Activated CD8-positive, alpha-beta T cell treated with anti-CD3 and anti-CD28 coated beads for 36 hours (primary cell): ENCODE data around the gene MPV17. TPM values are rescaled to one million over a fixed set of nuclear protein-coding genes. Genes with fewer than 3 reads are reported as not detected.

ENCODE experiments used
- ATAC-seq: fragments of 200-7000 bp; cut with Tn5 transposase; one replicate; pipeline ENCODE4 v1.10.0; 2021; ENCODE audit warnings: mild to moderate bottlenecking, moderate library complexity
- CTCF ChIA-PET: fragments of 350-600 bp; sonication (Branson Sonifier 250); formaldehyde crosslinking; loops from one replicate; lab custom pipeline; 2021; ENCODE audit warnings: antibody characterized with exemption; lab: Charles Lee
- POLR2A ChIA-PET: fragments of 350-600 bp; sonication (Branson Sonifier 250); formaldehyde crosslinking; loops from one replicate; lab custom pipeline; 2021; ENCODE audit warnings: antibody characterized with exemption; lab: Charles Lee
- DNase-seq: peaks from one replicate; pipeline ENCODE4 v3.0.0-alpha.2; 2020
- H3K27ac Mint-ChIP-seq: one replicate; pipeline ENCODE4 v1.8.0; 2021; ENCODE audit warnings: mild to moderate bottlenecking, mixed read lengths
- H3K27me3 Mint-ChIP-seq: one replicate; pipeline ENCODE4 v1.8.0; 2021; ENCODE audit warnings: mixed read lengths
- H3K36me3 Mint-ChIP-seq: one replicate; pipeline ENCODE4 v1.8.0; 2021; ENCODE audit warnings: low read depth, mixed read lengths
- H3K4me1 Mint-ChIP-seq: one replicate; pipeline ENCODE4 v1.8.0; 2021; ENCODE audit warnings: low read depth, mixed read lengths
- H3K4me3 Mint-ChIP-seq: one replicate; pipeline ENCODE4 v1.8.0; 2021; ENCODE audit warnings: mild to moderate bottlenecking, moderate library complexity, mixed read lengths
- H3K9me3 Mint-ChIP-seq: one replicate; pipeline ENCODE4 v1.8.0; 2021; ENCODE audit warnings: mixed read lengths
- intact Hi-C: fragments of 100-400 bp; cut with micrococcal nuclease; formaldehyde crosslinking; loops from one replicate; pipeline ENCODE4 v1.10.0; 2022
- total RNA-seq, 2 experiments: library from RNA; stranded (reverse); gene quantifications; one replicate each; pipeline ENCODE4 v1.2.3, GENCODE V29; 2021
- TF ChIP-seq, protein P1 (sequence below): fragments of 200-600 bp; IDR thresholded peaks from one replicate; pipeline ENCODE4 v1.8.0; 2022; ENCODE audit warnings: antibody characterized with exemption, mild to moderate bottlenecking

The MPV17 gene
- total RNA-seq, 2 experiments from 2014 or later, result 72.3 to 85.1 TPM

DNA sequence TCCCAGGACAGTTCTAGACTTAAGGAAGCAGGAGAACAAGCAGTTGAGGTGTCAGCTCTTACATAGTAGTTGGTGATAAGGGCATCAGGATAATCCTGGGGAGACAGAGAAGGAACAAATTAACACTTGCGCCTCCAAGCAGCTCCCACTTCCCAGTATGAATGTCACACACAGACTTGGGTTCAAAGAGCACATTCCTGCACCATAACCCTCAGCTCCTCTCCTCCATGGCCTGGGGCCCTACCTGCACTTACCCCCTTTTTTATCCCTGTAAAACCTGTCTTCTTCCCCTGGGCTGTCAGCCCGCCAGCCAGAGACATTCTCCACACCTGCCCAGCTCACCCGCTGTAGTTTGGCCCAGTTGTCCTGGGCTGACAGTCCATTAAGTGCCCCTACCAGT is 10.7 kb downstream of the MPV17 start:
- Mint-ChIP-seq H3K27ac (no peak overlapping the region), H3K4me1 (no peaks in the 10 kb centered on the region), H3K36me3 (peaks cover 26% of the 10 kb centered on the region), H3K9me3 (no peaks in the 10 kb centered on the region), H3K27me3 (no peaks in the 10 kb centered on the region), H3K4me3 (no peak overlapping the region)
- TF ChIP-seq, protein P1, sequence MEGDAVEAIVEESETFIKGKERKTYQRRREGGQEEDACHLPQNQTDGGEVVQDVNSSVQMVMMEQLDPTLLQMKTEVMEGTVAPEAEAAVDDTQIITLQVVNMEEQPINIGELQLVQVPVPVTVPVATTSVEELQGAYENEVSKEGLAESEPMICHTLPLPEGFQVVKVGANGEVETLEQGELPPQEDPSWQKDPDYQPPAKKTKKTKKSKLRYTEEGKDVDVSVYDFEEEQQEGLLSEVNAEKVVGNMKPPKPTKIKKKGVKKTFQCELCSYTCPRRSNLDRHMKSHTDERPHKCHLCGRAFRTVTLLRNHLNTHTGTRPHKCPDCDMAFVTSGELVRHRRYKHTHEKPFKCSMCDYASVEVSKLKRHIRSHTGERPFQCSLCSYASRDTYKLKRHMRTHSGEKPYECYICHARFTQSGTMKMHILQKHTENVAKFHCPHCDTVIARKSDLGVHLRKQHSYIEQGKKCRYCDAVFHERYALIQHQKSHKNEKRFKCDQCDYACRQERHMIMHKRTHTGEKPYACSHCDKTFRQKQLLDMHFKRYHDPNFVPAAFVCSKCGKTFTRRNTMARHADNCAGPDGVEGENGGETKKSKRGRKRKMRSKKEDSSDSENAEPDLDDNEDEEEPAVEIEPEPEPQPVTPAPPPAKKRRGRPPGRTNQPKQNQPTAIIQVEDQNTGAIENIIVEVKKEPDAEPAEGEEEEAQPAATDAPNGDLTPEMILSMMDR, result no peak
- intact Hi-C loops, result no loop called here
- CTCF ChIA-PET, result interaction anchor here (0.9 to 1.9 kb wide), 2 partner anchors 9 kb away, joined by 3 to 10 read pairs; no protein-coding TSS in a partner anchor
- DNase-seq (no peak), ATAC-seq (no peak)
- POLR2A ChIA-PET, result interaction anchor here (0.8 to 1.7 kb wide), 2 partner anchors 10 to 21 kb away, joined by 3 to 13 read pairs; partner anchors contain the start of gene MPV17

- POLR2A ChIA-PET, result interaction anchor here (1.0 kb wide), 1 partner anchor 15 kb away, joined by 3 read pairs; no protein-coding TSS in a partner anchor
These were observed 13.2 kb downstream of the MPV17 start for GRCh38 chr2:27309651-27310050.

GRCh38 chr2:27308359-27308881 is 14.5 kb downstream of the MPV17 start, which contains the start of gene UCN:
Gene UCN (minus strand): TSS chr2:27308445. CDS start chr2:27307895, 550 bp downstream.
- TF ChIP-seq, protein P1, result no peak
- Mint-ChIP-seq H3K27me3 (peaks cover 16% of the 10 kb centered on the region), H3K27ac (no peak within 1 kb of the TSS), H3K36me3 (peaks cover 26% of the 10 kb centered on the region), H3K4me3 (peak within 1 kb of the TSS; percentile 24), H3K4me1 (no peaks in the 10 kb centered on the region), H3K9me3 (no peaks in the 10 kb centered on the region)
- CTCF ChIA-PET, result no interaction called here
- POLR2A ChIA-PET, result interaction anchor here (1.1 kb wide), 1 partner anchor 15 kb away, joined by 3 read pairs; no protein-coding TSS in a partner anchor
- no peak for ATAC-seq
- peak; percentile 11 for DNase-seq
- intact Hi-C loops, result no loop called here

More at GRCh38 chr2:27309651-27310050, 13.2 kb downstream of the MPV17 start:
- CTCF ChIA-PET, result interaction anchor here (0.9 kb wide), 1 partner anchor 11 kb away, joined by 4 read pairs; no protein-coding TSS in a partner anchor
- TF ChIP-seq, protein P1, result no peak
- no peak for DNase-seq
- Mint-ChIP-seq H3K4me3 (no peak overlapping the region), H3K9me3 (no peaks in the 10 kb centered on the region), H3K27ac (no peak overlapping the region), H3K36me3 (peaks cover 26% of the 10 kb centered on the region), H3K27me3 (peaks cover 12% of the 10 kb centered on the region), H3K4me1 (no peaks in the 10 kb centered on the region)
- no peak for ATAC-seq
- intact Hi-C loops, result no loop called here

GRCh38 chr2:27307545-27308358 is 15.1 kb downstream of the MPV17 start:
- DNase-seq (no peak), ATAC-seq (no peak)
- Mint-ChIP-seq H3K27ac (no peak overlapping the region), H3K36me3 (peaks cover 26% of the 10 kb centered on the region), H3K9me3 (no peaks in the 10 kb centered on the region), H3K4me3 (no peak overlapping the region), H3K27me3 (peaks cover 16% of the 10 kb centered on the region), H3K4me1 (peaks cover 3% of the 10 kb centered on the region)
- intact Hi-C loops, result no loop called here
- TF ChIP-seq, protein P1, result no peak
- ChIA-PET CTCF (no interaction called here), POLR2A (interaction anchor here (0.8 to 1.2 kb wide), 3 partner anchors 16 to 35 kb away, joined by 3 to 4 read pairs (median 4); no protein-coding TSS in a partner anchor)

DNA sequence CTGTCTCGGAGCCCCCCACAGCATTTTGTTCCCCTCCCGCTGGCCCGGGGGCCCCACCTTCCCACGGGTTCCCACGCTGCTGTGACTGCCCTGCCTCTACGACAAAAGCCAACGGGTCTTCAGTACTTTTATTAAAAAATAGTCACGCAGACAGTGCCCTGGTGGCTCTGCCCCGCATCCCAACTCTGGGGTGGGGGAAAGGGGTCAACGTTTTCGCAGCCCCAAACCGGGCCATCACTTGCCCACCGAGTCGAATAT is 15.7 kb downstream of the MPV17 start:
- intact Hi-C loops, result no loop called here
- H3K27ac Mint-ChIP-seq, result no peak overlapping the region
- DNase-seq (no peak), ATAC-seq (no peak)
- ChIA-PET POLR2A (interaction anchor here (0.8 to 1.2 kb wide), 2 partner anchors 33 to 36 kb away, joined by 4 read pairs; no protein-coding TSS in a partner anchor), CTCF (no interaction called here)
- H3K27me3 Mint-ChIP-seq, result peaks cover 16% of the 10 kb centered on the region
- H3K4me1 Mint-ChIP-seq, result peaks cover 3% of the 10 kb centered on the region
- H3K9me3 Mint-ChIP-seq, result no peaks in the 10 kb centered on the region
- H3K4me3 Mint-ChIP-seq, result peak overlapping the region; percentile 24
- TF ChIP-seq, protein P1, result no peak
- H3K36me3 Mint-ChIP-seq, result peaks cover 22% of the 10 kb centered on the region
